ENCODE measurements around the gene PDE3B.

- no peak for TF ChIP-seq EZH2 (IDR thresholded peaks at IDR 0.05; ENCODE audit: borderline replicate concordance, low read depth, low read length, poor library complexity, severe bottlenecking)
- TF ChIP-seq CTCF (conservative IDR thresholded peaks at IDR 0.05; ENCODE audit: low read depth, low read length): no peak
Measured at GRCh38 chr11:14653090-14653489, 9.5 kb downstream of the PDE3B start.
